ENCODE data around the gene C1orf232. TPM values are rescaled to one million over a fixed set of nuclear protein-coding genes. Genes with fewer than 3 reads are reported as not detected.

Gene C1orf232
- total RNA-seq, 1 donor from 2014 or later: not detected

DNA sequence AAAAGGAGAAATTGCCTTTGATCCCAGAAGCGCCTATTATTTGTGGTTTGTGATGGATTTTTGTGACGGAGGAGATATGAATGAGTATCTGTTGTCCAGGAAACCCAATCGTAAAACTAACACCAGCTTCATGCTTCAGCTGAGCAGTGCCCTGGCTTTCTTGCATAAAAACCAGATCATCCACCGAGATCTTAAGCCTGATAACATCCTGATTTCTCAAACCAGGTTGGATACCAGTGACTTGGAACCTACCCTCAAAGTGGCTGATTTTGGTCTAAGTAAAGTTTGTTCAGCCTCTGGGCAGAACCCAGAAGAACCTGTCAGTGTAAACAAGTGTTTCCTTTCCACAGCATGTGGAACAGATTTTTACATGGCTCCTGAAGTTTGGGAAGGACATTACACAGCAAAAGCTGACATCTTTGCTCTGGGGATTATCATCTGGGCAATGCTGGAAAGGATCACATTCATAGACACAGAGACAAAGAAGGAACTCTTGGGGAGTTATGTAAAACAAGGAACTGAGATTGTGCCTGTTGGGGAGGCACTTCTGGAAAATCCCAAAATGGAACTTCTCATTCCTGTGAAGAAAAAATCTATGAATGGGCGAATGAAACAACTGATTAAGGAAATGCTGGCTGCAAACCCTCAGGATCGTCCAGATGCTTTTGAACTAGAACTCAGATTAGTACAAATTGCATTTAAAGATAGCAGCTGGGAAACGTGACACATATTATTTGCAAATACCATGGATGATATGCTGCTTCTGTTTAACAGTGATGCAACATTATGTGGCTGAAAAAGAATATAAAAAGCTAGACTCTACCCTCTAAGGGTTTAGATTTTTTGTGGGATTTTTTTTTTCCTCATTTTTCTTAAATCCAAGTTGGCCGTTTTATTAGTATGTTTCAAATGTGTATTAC, 46.6 kb downstream of the C1orf232 start:
- H3K27ac ChIP-seq: peak overlapping the region; percentile 8
- TF ChIP-seq CTCF (IDR thresholded peaks at IDR 0.05): no peak
- intact Hi-C loops (cut with DNase I): no loop called here
- no peaks in the 10 kb centered on the region for H3K27me3 ChIP-seq (ENCODE audit: low read depth)
- DNase-seq (no peak), ATAC-seq (peak in 1 of 2 donors; percentile 31)
- H3K9me3 ChIP-seq: no peaks in the 10 kb centered on the region
- H3K4me3 ChIP-seq: no peak overlapping the region
- peaks cover 58% of the 10 kb centered on the region for H3K4me1 ChIP-seq
- peaks cover 28% of the 10 kb centered on the region for H3K36me3 ChIP-seq

DNA sequence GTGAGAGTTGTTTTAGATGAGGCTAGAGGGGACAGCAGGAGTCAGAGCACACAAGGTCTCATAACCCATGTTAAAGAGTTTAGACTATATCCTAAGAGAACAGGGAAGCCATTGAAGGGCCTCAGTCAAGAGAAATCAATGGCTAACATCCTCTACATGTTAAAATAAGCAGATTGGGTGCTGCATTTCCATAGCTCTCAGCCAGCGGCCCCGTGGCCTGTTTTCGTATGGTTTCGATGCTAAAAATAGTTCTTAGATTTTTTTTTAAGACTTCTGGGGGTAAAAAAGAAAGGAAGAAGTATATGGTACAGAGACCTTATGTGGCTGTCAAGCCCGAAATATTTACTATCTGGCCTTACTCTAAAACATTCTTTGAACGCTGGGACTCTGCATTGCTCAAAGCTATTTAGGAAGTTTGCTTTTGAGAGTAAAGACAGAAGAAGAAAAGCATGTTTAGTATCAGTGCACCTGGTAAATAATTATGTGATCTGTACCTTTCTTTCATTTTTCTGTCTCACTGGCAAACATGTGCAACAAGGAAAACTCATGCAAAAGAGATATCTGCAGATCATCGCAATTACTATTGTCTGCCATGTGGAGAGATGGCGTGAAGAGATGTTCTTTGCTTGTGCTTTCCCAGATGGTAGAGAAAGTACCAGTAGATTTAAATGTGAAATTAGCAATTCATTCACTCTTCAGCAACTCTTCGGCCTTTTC, 48.7 kb downstream of the C1orf232 start:
- Histone ChIP-seq H3K27me3 (ENCODE audit: low read depth) (no peaks in the 10 kb centered on the region), H3K4me1 (peaks cover 47% of the 10 kb centered on the region), H3K36me3 (peaks cover 48% of the 10 kb centered on the region), H3K4me3 (no peak overlapping the region), H3K27ac (no peak overlapping the region), H3K9me3 (no peaks in the 10 kb centered on the region)
- ATAC-seq (no peak), DNase-seq (no peak)
- TF ChIP-seq CTCF (IDR thresholded peaks at IDR 0.05): no peak
- intact Hi-C loops (cut with DNase I): no loop called here

- peak in 1 of 2 donors; percentile 37 for ATAC-seq
- peak overlapping the region; percentile 38 for H3K27ac ChIP-seq
Observed at GRCh38 chr1:26114165-26114927, 54.4 kb downstream of the C1orf232 start.

More at GRCh38 chr1:26114165-26114927, 54.4 kb downstream of the C1orf232 start:
- intact Hi-C loops (cut with DNase I): no loop called here
- no peak for DNase-seq
- H3K36me3 ChIP-seq: peaks cover 54% of the 10 kb centered on the region
- H3K4me1 ChIP-seq: peaks cover 37% of the 10 kb centered on the region
- peak overlapping the region; percentile 4 for H3K4me3 ChIP-seq
- no peak for TF ChIP-seq CTCF (IDR thresholded peaks at IDR 0.05)
- no peaks in the 10 kb centered on the region for H3K27me3 ChIP-seq (ENCODE audit: low read depth)
- H3K9me3 ChIP-seq: no peaks in the 10 kb centered on the region

Other genes with a start within 250 kb of the C1orf232 start
- gene PAFAH2, start 170.9 kb downstream of the C1orf232 start, total RNA-seq: 19.4 TPM
- 0.24 TPM for gene EXTL1, start 147.2 kb downstream of the C1orf232 start, total RNA-seq
- not detected for gene SLC30A2, start 122.8 kb downstream of the C1orf232 start, total RNA-seq
- 0.53 TPM for gene TRIM63, start 101.3 kb downstream of the C1orf232 start, total RNA-seq
- gene PDIK1L, start 57.1 kb downstream of the C1orf232 start, total RNA-seq: 11.8 TPM
- gene FAM110D, start 9.9 kb downstream of the C1orf232 start, total RNA-seq: 3.8 TPM
- gene ZNF593, start 945 bp upstream of the C1orf232 start, total RNA-seq: 18.0 TPM
- not detected for gene ZNF593OS, start 2.9 kb upstream of the C1orf232 start, total RNA-seq
- 25.0 TPM for gene CNKSR1, start 8.5 kb upstream of the C1orf232 start, total RNA-seq
- gene CATSPER4, start 21.6 kb upstream of the C1orf232 start, total RNA-seq: not detected
- 10.2 TPM for gene CEP85, start 65.2 kb upstream of the C1orf232 start, total RNA-seq
- gene SH3BGRL3, start 111.1 kb upstream of the C1orf232 start, total RNA-seq: 204 TPM
- gene UBXN11, start 137.7 kb upstream of the C1orf232 start, total RNA-seq: 65.1 TPM
- gene CD52, start 149.0 kb upstream of the C1orf232 start, total RNA-seq: 541 TPM
- gene CRYBG2, start 185.2 kb upstream of the C1orf232 start, total RNA-seq: 2.1 TPM
- gene ZNF683, start 203.8 kb upstream of the C1orf232 start, total RNA-seq: 1.2 TPM
- not detected for gene LIN28A, start 241.9 kb upstream of the C1orf232 start, total RNA-seq

Data from lower lobe of right lung (tissue), 2 donors.